Measurements from ENCODE around the gene FBXL16.

GRCh38 chr16:669666-670065 is 35.9 kb downstream of the FBXL16 start:
- no peak for TF ChIP-seq POLR2AphosphoS5 (IDR thresholded peaks at IDR 0.05; ENCODE audit: low read depth, low read length)
- no peak for TF ChIP-seq POLR2A (IDR thresholded peaks at IDR 0.05; ENCODE audit: low read depth, low read length)
